GM18498 (cell line): ENCODE data around the gene CFLAR.
"Not testable (repeated sequence)": the region's sequence is repeated elsewhere in the genome, so short reads cannot be mapped to it uniquely, and the experiment has no call there.

Experiments used
- ATAC-seq: cut with Tn5 transposase; IDR thresholded peaks from one replicate; pipeline ENCODE4 v1.9.1; 2021; ENCODE audit warnings: mild to moderate bottlenecking, moderate library complexity; ENCODE audit not compliant: unreplicated experiment

Gene CFLAR

GRCh38 chr2:201144101-201145051 lies 28.4 kb downstream of the CFLAR start:
- no peak for ATAC-seq

DNA sequence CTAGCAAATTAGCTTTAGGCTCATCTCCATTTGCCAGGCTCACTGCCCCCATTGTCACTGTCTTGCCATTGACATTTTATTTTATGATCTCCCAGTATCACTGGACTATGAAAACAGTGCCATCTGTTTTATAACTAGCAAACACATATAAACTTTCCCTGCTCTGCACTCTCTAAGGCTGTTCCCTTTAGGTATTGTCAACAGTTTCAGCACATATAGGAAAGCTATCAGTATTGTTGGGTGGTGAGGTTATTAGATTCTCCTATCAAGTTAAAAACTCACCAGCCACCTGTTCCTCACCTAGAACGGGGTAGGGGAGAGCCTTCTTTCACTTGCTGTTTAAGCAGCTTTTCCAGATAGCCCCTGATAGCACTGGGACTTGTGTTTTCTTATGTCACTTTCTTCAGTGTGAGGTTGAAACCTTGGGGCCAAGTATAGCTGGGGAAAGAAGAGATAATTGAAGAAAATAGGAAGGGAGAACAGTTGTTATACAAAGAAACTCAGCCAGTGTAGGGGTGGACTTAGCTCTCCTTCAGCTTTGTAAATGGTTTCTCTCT lies 32.5 kb downstream of the CFLAR start:
- no peak for ATAC-seq

DNA sequence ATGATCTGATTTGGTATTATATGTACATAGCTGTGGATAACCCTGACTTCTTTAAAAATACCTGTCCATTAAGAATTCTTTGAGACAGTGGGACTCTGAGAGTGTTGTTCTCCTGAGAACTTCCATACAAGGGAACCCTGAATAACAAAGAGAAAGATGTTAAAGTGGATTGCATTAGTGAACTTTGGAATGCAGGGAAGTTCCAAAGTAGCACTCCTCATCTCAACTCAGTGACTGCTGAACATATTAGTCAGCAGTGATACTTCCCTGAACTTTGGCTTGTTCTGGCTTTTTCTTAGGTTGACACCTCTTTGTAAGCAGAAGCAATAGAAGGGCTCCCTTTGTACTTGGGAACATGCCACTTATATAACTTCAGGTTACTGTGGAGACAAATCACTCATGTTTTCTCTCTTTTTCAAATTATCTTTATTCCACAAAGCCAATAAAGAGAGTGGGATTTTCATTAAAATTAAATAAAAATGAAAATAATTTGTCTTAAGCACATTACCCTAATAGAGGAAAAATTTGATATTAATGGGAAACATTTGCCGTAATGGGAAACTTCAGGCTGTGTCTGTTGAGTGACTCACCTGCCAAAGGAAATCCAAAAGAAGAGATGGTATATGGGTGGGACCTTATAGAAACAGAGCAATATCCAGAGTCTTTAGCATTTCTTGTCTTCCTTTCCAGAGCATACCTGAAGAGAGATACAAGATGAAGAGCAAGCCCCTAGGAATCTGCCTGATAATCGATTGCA lies 33.3 kb downstream of the CFLAR start:
- ATAC-seq = no peak

DNA sequence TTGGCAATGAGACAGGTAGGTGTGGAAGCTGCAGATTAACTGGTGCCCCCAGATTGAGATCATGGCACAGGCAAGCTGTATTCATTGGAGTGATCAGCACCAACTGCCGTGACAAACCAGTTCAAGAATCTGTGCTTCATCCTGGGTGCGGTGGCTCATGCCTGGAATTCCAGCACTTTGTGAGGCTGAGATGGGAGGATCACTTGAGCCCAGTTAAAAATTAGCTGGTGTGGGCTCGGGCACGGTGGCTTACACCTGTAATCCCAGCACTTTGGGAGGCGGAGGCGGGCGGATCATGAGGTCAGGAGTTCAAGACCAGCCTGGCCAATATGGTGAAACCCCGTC lies 33.8 kb downstream of the CFLAR start:
- ATAC-seq = not testable (repeated sequence)

- ATAC-seq = no peak
Observed at GRCh38 chr2:201150454-201151020, 34.6 kb downstream of the CFLAR start.

- ATAC-seq = peak; percentile 80
Observed at GRCh38 chr2:201151127-201151981, 35.4 kb downstream of the CFLAR start.

DNA sequence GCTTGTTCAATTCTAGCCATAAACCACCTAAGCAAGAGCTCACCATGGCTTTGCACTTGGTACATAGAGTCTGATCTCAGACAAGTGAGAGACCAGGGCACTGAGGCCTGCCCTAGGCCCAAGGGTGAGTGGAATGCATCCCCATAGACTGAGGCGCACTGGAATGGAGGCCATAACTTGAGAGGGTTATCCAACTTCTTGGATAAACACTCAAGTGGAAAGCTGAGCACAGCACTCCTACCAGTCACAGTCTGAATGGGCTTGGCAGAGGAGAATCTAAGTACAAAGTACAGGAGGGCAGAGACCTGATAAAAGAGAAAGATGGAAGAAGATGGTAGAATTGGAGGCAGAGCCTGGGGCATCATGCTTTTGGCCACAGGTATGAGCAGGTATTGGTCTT lies 36.6 kb downstream of the CFLAR start:
- no peak for ATAC-seq

DNA sequence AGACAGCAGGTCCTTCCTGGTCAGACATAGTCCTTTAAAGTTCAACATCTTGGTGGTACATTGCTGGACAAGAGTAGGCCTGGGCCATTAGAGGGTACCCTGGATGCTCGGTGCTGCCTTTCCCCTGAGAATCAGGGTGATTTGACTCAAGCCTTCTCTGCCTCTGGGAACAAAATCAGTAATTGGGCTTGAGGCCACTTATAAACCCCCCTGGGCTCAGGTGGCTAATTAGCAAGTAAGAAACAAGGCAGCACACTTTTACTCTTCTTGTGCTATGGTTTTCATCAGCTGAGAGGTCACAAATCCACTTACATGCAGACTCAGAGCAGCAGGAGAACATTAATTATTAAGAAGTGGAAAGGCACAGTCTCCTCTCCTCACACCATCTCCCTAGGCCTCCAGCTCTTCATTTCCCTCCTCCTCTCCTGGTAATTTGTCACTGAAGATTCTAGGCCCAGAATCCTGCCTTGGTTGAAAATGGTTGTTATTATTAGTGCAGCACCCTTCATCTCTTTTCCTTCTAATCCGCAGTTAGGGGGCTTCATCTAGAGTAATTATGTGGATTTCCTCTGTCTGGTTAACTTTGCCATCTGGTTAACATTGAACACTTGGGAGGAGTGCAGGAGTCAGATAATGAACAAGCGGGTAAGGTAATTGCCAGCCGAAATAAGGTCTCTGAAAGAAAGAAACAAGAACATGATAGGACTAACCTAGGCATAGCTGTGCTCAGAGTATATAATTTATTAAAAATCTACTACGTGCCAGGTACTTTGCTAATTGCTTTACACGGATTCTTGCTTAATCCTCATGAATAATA lies 37.2 kb downstream of the CFLAR start:
- ATAC-seq = no peak

DNA sequence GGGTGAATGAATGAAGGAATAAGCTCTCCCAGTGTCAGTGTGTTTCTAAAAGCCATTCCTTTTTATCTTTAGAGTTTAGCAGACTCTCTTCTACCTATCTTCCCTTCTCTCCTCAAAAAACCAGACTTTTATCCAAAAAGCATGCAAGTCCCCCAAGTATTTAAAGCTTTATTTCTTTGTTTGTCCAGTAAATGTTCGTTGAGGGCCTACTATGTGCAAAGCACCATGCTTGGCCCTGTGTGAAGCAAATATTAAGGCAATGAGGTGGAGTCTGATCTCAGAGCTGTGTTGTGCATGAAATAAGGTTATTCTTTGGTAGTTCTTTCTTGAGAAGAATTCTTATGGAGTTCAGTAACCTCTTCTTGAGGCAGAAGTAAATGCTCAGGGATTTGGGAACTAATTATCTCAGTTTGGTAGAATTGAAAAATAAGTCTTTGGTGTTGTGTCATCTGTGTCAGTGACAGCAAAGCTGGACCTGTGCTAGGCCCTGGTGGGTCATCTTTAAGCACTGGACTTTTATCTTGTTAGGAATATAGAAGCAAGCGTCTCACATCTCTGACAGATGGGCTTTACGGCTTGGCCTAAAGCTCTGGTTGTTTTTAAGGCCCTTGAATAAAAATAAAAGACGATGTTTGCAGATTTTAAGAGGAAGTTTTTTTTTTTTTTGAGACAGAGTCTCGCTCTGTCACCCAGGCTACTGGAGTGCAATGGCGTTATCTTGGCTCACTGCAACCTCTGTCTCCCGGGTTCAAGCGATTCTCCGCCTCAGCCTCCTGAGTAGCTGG lies 38.8 kb downstream of the CFLAR start:
- no peak for ATAC-seq

DNA sequence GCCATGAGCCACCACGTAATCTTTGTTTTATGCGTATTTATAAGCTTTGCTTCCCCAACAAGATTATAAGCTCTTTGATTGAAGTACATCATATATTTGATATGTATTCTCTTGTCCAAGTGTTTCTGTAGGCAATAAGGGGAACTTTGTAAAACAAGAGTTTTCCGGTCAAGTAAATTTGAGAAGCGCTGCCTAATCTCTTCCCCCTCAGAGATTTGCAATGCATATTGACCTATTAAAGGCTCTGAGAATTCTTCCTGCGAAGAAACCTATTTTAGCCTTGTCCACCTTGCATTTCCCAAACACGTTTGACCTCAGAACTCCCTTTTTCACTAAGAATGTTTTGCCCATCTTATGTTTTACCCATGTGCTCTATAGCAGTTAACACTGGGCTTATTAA lies 40.1 kb downstream of the CFLAR start:
- no peak for ATAC-seq

DNA sequence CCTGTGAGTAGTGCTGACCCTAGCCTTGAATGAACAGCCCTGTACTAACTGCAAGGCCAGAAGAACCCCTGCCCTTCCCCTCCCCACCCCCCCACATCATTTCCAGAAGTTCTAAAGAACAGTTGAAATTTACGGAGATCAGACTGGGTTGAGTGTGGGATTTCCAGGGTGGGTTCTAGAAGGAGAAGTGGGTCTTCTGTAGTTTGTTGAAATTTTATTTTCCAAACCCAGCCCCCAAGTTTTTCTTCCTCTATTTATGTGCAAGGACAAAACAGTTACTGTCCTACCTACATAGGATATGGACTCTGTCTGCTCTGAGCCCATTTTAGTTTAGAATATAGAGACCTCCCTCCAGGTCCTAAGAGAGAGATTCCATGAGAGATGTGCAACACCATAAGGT lies 40.7 kb downstream of the CFLAR start:
- no peak for ATAC-seq

DNA sequence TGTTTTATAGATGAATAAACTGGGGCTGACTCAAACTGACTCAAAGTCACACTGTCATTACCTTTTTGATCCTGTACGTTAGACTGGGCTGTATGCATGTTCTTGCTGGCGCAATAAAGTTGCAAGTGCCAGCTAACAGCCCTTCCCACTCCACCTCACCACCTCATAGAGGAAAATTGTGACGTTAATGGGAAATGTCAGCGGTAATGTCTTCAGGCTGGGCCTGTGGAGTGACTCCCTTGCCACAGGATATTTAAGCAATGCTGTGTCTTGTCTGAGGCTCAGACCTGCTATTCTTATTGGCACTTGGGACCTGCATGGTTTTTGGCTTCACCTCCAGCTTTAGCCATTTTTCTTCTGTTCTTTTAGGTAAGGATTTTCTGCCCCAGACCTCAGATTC lies 41.7 kb downstream of the CFLAR start:
- peak; percentile 24 for ATAC-seq

DNA sequence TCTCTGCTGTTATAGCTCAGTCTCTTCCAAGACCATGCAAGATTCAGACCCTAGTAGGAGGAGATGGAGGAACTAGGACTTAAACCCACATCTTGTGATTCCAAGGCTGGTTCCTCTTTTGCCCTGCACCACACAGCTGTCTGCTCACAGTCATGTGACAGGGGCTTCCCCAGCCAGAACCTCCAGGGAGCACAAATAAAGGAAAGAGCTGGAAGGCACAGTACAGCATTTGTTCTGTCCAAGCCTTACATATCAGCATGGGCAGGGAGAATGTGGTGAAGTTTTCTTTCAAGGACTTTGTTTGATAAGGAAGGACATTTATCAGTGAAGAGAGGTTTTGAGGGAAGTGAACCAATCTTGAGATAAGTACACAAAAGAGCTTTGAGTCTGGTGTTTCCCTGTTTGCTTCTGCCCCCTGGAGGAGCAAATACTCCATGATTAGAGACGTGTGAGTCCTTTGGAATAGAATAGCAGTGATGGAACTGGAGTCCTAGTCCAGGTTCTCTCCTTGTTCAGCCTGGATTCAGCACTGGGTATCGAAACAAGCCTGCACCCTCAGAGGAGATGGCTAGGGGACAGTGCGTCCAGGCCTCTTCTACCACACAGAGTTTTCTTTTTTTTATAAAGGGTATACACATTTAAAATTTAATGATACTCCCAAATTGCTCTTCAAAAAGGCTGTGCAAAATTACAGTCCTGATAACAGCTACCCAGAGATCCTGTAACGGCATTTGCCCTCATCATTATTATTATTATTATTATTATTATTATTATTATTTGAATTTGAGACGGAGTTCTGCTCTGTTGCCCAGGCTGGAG lies 42.4 kb downstream of the CFLAR start:
- peak; percentile 94 for ATAC-seq

- no peak for ATAC-seq
Observed at GRCh38 chr2:201164166-201164565, 48.2 kb downstream of the CFLAR start.

DNA sequence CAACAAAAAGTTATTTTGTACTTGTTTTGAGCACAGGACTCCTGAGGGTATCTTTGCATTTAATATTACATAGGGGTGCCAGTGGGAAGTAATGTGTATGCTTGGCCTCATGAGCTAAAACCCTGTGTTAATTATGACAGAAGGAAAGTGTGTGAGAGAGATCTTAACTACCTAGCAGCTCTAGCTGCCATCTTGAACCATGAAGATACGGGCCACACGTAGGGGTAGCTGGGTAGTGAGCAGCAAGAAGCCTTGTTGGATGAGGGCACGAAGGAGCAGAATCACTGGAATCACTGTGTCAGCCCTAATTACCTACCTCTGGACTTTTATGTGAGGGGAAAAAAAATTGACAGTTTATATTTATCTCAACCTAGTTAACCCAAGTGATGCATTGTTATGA lies 51.6 kb downstream of the CFLAR start:
- no peak for ATAC-seq

GRCh38 chr2:201168496-201168895 lies 52.5 kb downstream of the CFLAR start:
- ATAC-seq = not testable (repeated sequence)

GRCh38 chr2:201171259-201171814 lies 55.4 kb downstream of the CFLAR start:
- ATAC-seq = no peak

- no peak for ATAC-seq
Observed at GRCh38 chr2:201172279-201172678, 56.3 kb downstream of the CFLAR start.
